KOPT-K1 (cell line): ENCODE data around the gene OR8D1.
"Not testable (repeated sequence)": the region's sequence is repeated elsewhere in the genome, so short reads cannot be mapped to it uniquely, and the experiment has no call there.

Source experiments
- H3K27ac ChIP-seq: fragments of 200-600 bp; sonication (generic); 2 replicates; pipeline ENCODE4 v1.5.1; 2016; ENCODE audit warnings: antibody characterized with exemption, mild to moderate bottlenecking, low read depth, low read length; ENCODE audit not compliant: poor library complexity, severe bottlenecking
- H3K36me3 ChIP-seq: fragments of 200-600 bp; sonication (generic); 2 replicates; pipeline ENCODE4 v1.5.1; 2017; ENCODE audit warnings: antibody characterized with exemption, mild to moderate bottlenecking, low read length, moderate library complexity; ENCODE audit not compliant: insufficient read depth
- H3K9me3 ChIP-seq: fragments of 200-600 bp; sonication (generic); 2 replicates; pipeline ENCODE4 v1.5.1; 2017; ENCODE audit warnings: antibody characterized with exemption, low read length, mild to moderate bottlenecking; ENCODE audit not compliant: insufficient read depth, poor library complexity, severe bottlenecking

The OR8D1 gene

DNA sequence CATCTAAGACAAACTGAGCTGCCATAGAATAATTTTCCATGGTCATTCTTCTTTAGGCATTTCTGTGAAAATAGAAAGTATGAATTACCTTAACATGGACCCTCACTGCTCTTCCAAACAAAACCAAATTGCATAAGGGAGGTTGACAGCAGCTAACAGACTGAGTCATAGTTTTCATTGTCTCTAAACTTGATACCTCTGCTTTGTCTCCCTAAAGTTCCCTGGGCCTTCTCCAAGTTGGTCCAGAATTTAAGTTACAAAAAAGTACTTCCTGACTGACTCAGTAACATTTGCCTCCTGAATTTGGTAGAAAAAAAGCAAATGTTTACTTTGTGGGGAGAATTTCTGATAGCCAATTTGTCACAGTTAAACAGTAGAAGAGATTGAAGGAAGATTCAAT, 3.0 kb downstream of the OR8D1 start:
- no peaks in the 10 kb centered on the region for H3K36me3 ChIP-seq
- H3K27ac ChIP-seq, result no peak overlapping the region
- no peaks in the 10 kb centered on the region for H3K9me3 ChIP-seq

- no peaks in the 10 kb centered on the region for H3K36me3 ChIP-seq
- H3K27ac ChIP-seq, result no peak overlapping the region
- no peaks in the 10 kb centered on the region for H3K9me3 ChIP-seq
Observed at GRCh38 chr11:124307093-124307492, 6.7 kb downstream of the OR8D1 start.

GRCh38 chr11:124302347-124303125, 11.2 kb downstream of the OR8D1 start:
- Histone ChIP-seq H3K27ac (no peak overlapping the region), H3K36me3 (no peaks in the 10 kb centered on the region), H3K9me3 (no peaks in the 10 kb centered on the region)

GRCh38 chr11:124301548-124301947, 12.2 kb downstream of the OR8D1 start:
- Histone ChIP-seq H3K9me3 (no peaks in the 10 kb centered on the region), H3K36me3 (no peaks in the 10 kb centered on the region), H3K27ac (no peak overlapping the region)

- Histone ChIP-seq H3K27ac (no peak overlapping the region), H3K9me3 (no peaks in the 10 kb centered on the region), H3K36me3 (no peaks in the 10 kb centered on the region)
Observed at GRCh38 chr11:124297921-124298320, 15.8 kb downstream of the OR8D1 start.

- Histone ChIP-seq H3K9me3 (no peaks in the 10 kb centered on the region), H3K36me3 (no peaks in the 10 kb centered on the region), H3K27ac (no peak overlapping the region)
Observed at GRCh38 chr11:124296016-124296415, 17.7 kb downstream of the OR8D1 start.

- no peaks in the 10 kb centered on the region for H3K9me3 ChIP-seq
- H3K36me3 ChIP-seq, result no peaks in the 10 kb centered on the region
- no peak overlapping the region for H3K27ac ChIP-seq
Observed at GRCh38 chr11:124294687-124295086, 19.1 kb downstream of the OR8D1 start.

GRCh38 chr11:124285610-124286344, 28.0 kb downstream of the OR8D1 start:
- H3K36me3 ChIP-seq, result no peaks in the 10 kb centered on the region
- H3K27ac ChIP-seq, result no peak overlapping the region
- no peaks in the 10 kb centered on the region for H3K9me3 ChIP-seq

- Histone ChIP-seq H3K27ac (no peak overlapping the region), H3K36me3 (no peaks in the 10 kb centered on the region), H3K9me3 (no peaks in the 10 kb centered on the region)
Observed at GRCh38 chr11:124278261-124278660, 35.5 kb downstream of the OR8D1 start.

- Histone ChIP-seq H3K27ac (no peak overlapping the region), H3K9me3 (no peaks in the 10 kb centered on the region), H3K36me3 (no peaks in the 10 kb centered on the region)
Observed at GRCh38 chr11:124277804-124278203, 35.9 kb downstream of the OR8D1 start.

DNA sequence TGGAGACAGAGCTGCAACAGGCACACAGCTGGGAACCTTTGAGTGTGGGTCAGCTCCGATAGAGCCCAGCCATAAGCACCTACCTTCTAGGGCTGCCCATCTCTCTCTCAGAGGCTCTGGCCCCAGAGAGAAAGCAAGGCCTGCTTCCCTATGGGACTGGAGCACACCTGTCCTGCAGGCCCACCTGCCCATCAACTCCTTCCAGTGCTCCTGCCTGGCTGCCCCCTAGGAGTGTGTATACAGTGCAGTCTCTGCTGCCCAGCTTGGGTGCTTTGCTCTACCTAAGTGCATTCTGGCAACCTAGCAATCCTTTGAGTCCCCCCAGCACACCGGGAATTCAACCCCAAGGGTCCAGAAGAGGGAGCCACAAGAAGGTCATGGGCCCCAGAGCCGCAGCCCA, 36.5 kb downstream of the OR8D1 start:
- H3K9me3 ChIP-seq, result no peaks in the 10 kb centered on the region
- H3K27ac ChIP-seq, result no peak overlapping the region
- no peaks in the 10 kb centered on the region for H3K36me3 ChIP-seq

GRCh38 chr11:124276081-124276480, 37.7 kb downstream of the OR8D1 start:
- H3K27ac ChIP-seq, result no peak overlapping the region
- no peaks in the 10 kb centered on the region for H3K9me3 ChIP-seq
- no peaks in the 10 kb centered on the region for H3K36me3 ChIP-seq

GRCh38 chr11:124274000-124274399, 39.7 kb downstream of the OR8D1 start:
- H3K36me3 ChIP-seq, result no peaks in the 10 kb centered on the region
- H3K27ac ChIP-seq, result no peak overlapping the region
- no peaks in the 10 kb centered on the region for H3K9me3 ChIP-seq

- not testable (repeated sequence) for H3K27ac ChIP-seq, H3K36me3 ChIP-seq, H3K9me3 ChIP-seq
Observed at GRCh38 chr11:124270886-124271285, 42.9 kb downstream of the OR8D1 start.

DNA sequence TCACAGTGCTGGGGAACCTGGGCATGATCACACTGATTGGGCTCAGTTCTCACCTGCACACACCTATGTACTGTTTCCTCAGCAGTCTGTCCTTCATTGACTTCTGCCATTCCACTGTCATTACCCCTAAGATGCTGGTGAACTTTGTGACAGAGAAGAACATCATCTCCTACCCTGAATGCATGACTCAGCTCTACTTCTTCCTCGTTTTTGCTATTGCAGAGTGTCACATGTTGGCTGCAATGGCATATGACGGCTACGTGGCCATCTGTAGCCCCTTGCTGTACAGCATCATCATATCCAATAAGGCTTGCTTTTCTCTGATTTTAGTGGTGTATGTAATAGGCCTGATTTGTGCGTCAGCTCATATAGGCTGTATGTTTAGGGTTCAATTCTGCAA, 48.7 kb downstream of the OR8D1 start:
- H3K27ac ChIP-seq, H3K9me3 ChIP-seq, H3K36me3 ChIP-seq: not testable (repeated sequence)

GRCh38 chr11:124256076-124256475, 57.7 kb downstream of the OR8D1 start, which contains the start of gene OR8G5:
TSS of gene OR8G5 (plus strand) at chr11:124256376. CDS start at chr11:124264932, 8,556 bp downstream.
- H3K27ac ChIP-seq, result no peak within 1 kb of the TSS
- H3K9me3 ChIP-seq, result no peaks in the 10 kb centered on the region
- H3K36me3 ChIP-seq, result no peaks in the 10 kb centered on the region
